Activated naive CD4-positive, alpha-beta T cell treated with anti-CD3 and anti-CD28 coated beads, Interleukin-2, amount 50 U/mL, for 72 hours (primary cell): ENCODE data around the gene RAET1G. TPM values are rescaled to one million over a fixed set of nuclear protein-coding genes. Genes with fewer than 3 reads are reported as not detected.
"Not testable (repeated sequence)": the region's sequence is repeated elsewhere in the genome, so short reads cannot be mapped to it uniquely, and the experiment has no call there.

Experiments used
- ATAC-seq, 2 donors: fragments of 150-1000 bp; cut with Tn5 transposase; 2 replicates each; pipeline ENCODE4 v1.10.0; 2021; ENCODE audit warnings: mild to moderate bottlenecking in 2 of 2, moderate library complexity in 2 of 2
- DNase-seq, 2 donors: peaks; one replicate each; pipeline ENCODE4 v3.0.0; 2021 to 2022; ENCODE audit warnings: low spot score in 2 of 2
- H3K27ac Mint-ChIP-seq, 2 donors: one replicate each; pipeline ENCODE4 v1.8.0; 2022; ENCODE audit warnings: mild to moderate bottlenecking in 2 of 2, mixed read lengths in 2 of 2
- H3K36me3 Mint-ChIP-seq, 2 donors: one replicate each; pipeline ENCODE4 v1.8.0; 2022; ENCODE audit warnings: mixed read lengths in 2 of 2
- H3K9me3 Mint-ChIP-seq, 2 donors: one replicate each; pipeline ENCODE4 v1.8.0; 2022; ENCODE audit warnings: mixed read lengths in 2 of 2
- total RNA-seq, 2 donors: library from RNA; stranded (reverse); gene quantifications; one replicate each; pipeline ENCODE4 v1.2.3, GENCODE V29; 2022

Gene RAET1G
- total RNA-seq, 2 donors from 2014 or later: not detected

- peaks cover 0 to 4% of the 10 kb centered on the region in 2 donors for H3K36me3 Mint-ChIP-seq
- ATAC-seq: no peak
- no peak for DNase-seq
- H3K9me3 Mint-ChIP-seq: no peaks in the 10 kb centered on the region
- H3K27ac Mint-ChIP-seq: no peak overlapping the region
Observed at GRCh38 chr6:149939909-149940671, 17.2 kb upstream of the RAET1G start.

GRCh38 chr6:149939356-149939648, 16.4 kb upstream of the RAET1G start:
- no peaks in the 10 kb centered on the region for H3K9me3 Mint-ChIP-seq
- DNase-seq (no peak), ATAC-seq (no peak)
- H3K36me3 Mint-ChIP-seq: peaks cover 0 to 4% of the 10 kb centered on the region in 2 donors
- peak overlapping the region; percentile 9 to 60 for H3K27ac Mint-ChIP-seq

- Mint-ChIP-seq H3K9me3 (no peaks in the 10 kb centered on the region), H3K27ac (peak overlapping the region; percentile 9 to 60), H3K36me3 (peaks cover 0 to 4% of the 10 kb centered on the region in 2 donors)
- ATAC-seq (peak; percentile 34 to 63), DNase-seq (peak in 1 of 2 donors; percentile 69)
Observed at GRCh38 chr6:149938571-149939355, 15.8 kb upstream of the RAET1G start.

GRCh38 chr6:149938013-149938570, 15.2 kb upstream of the RAET1G start:
- H3K27ac Mint-ChIP-seq: peak overlapping the region in 1 of 2 donors; percentile 60
- H3K9me3 Mint-ChIP-seq, DNase-seq, H3K36me3 Mint-ChIP-seq: not testable (repeated sequence)
- ATAC-seq: peak in 1 of 2 donors; percentile 30

- Mint-ChIP-seq H3K36me3 (peaks cover 0 to 4% of the 10 kb centered on the region in 2 donors), H3K27ac (no peak overlapping the region), H3K9me3 (no peaks in the 10 kb centered on the region)
- ATAC-seq: no peak
- no peak for DNase-seq
Observed at GRCh38 chr6:149936743-149937142, 13.8 kb upstream of the RAET1G start.

- H3K36me3 Mint-ChIP-seq: peaks cover 0 to 4% of the 10 kb centered on the region in 2 donors
- H3K9me3 Mint-ChIP-seq: no peaks in the 10 kb centered on the region
- H3K27ac Mint-ChIP-seq: no peak overlapping the region
- no peak for DNase-seq
- ATAC-seq: no peak
Observed at GRCh38 chr6:149935668-149936067, 12.7 kb upstream of the RAET1G start.

- DNase-seq (no peak), ATAC-seq (no peak)
- no peaks in the 10 kb centered on the region for H3K9me3 Mint-ChIP-seq
- no peak overlapping the region for H3K27ac Mint-ChIP-seq
- peaks cover 0 to 4% of the 10 kb centered on the region in 2 donors for H3K36me3 Mint-ChIP-seq
Observed at GRCh38 chr6:149935246-149935645, 12.3 kb upstream of the RAET1G start.

GRCh38 chr6:149934249-149935156, 11.6 kb upstream of the RAET1G start:
- Mint-ChIP-seq H3K36me3 (no peaks in the 10 kb centered on the region), H3K27ac (no peak overlapping the region), H3K9me3 (no peaks in the 10 kb centered on the region)
- ATAC-seq (peak in 1 of 2 donors; percentile 48), DNase-seq (peak in 1 of 2 donors; percentile 69)

- ATAC-seq (no peak), DNase-seq (no peak)
- Mint-ChIP-seq H3K36me3 (no peaks in the 10 kb centered on the region), H3K9me3 (no peaks in the 10 kb centered on the region), H3K27ac (no peak overlapping the region)
Observed at GRCh38 chr6:149933461-149933860, 10.5 kb upstream of the RAET1G start.

GRCh38 chr6:149933036-149933435, 10.1 kb upstream of the RAET1G start:
- H3K36me3 Mint-ChIP-seq: no peaks in the 10 kb centered on the region
- H3K9me3 Mint-ChIP-seq: no peaks in the 10 kb centered on the region
- peak overlapping the region in 1 of 2 donors; percentile 27 for H3K27ac Mint-ChIP-seq
- DNase-seq: no peak
- ATAC-seq: no peak

- Mint-ChIP-seq H3K9me3 (no peaks in the 10 kb centered on the region), H3K27ac (no peak overlapping the region), H3K36me3 (no peaks in the 10 kb centered on the region)
- ATAC-seq: no peak
- no peak for DNase-seq
Observed at GRCh38 chr6:149931501-149931900, 8.6 kb upstream of the RAET1G start.

- Mint-ChIP-seq H3K36me3 (no peaks in the 10 kb centered on the region), H3K9me3 (no peaks in the 10 kb centered on the region), H3K27ac (no peak overlapping the region)
- DNase-seq: no peak
- ATAC-seq: no peak
Observed at GRCh38 chr6:149929422-149929821, 6.5 kb upstream of the RAET1G start.

- not testable (repeated sequence) for DNase-seq, ATAC-seq, H3K9me3 Mint-ChIP-seq, H3K27ac Mint-ChIP-seq, H3K36me3 Mint-ChIP-seq
Observed at GRCh38 chr6:149927025-149927424, 4.1 kb upstream of the RAET1G start.

- peaks cover 8 to 9% of the 10 kb centered on the region in 2 donors for H3K36me3 Mint-ChIP-seq
- no peaks in the 10 kb centered on the region for H3K9me3 Mint-ChIP-seq
- DNase-seq: peak in 1 of 2 donors; percentile 83
- peak; percentile 80 to 81 for ATAC-seq
- H3K27ac Mint-ChIP-seq: no peak overlapping the region
Observed at GRCh38 chr6:149925974-149926777, 3.3 kb upstream of the RAET1G start.

- H3K36me3 Mint-ChIP-seq: peaks cover 9 to 10% of the 10 kb centered on the region in 2 donors
- no peak overlapping the region for H3K27ac Mint-ChIP-seq
Observed at GRCh38 chr6:149925253-149925973, 2.5 kb upstream of the RAET1G start.

More at GRCh38 chr6:149925253-149925973, 2.5 kb upstream of the RAET1G start:
- ATAC-seq (no peak), DNase-seq (no peak)
- no peaks in the 10 kb centered on the region for H3K9me3 Mint-ChIP-seq
